HG02981 (cell line): ENCODE results near the gene POU2F3.

Source experiments
- ATAC-seq: cut with Tn5 transposase; IDR thresholded peaks from one replicate; pipeline ENCODE4 v1.9.1; 2021; ENCODE audit warnings: mild to moderate bottlenecking, moderate library complexity; ENCODE audit not compliant: unreplicated experiment

POU2F3 gene

DNA sequence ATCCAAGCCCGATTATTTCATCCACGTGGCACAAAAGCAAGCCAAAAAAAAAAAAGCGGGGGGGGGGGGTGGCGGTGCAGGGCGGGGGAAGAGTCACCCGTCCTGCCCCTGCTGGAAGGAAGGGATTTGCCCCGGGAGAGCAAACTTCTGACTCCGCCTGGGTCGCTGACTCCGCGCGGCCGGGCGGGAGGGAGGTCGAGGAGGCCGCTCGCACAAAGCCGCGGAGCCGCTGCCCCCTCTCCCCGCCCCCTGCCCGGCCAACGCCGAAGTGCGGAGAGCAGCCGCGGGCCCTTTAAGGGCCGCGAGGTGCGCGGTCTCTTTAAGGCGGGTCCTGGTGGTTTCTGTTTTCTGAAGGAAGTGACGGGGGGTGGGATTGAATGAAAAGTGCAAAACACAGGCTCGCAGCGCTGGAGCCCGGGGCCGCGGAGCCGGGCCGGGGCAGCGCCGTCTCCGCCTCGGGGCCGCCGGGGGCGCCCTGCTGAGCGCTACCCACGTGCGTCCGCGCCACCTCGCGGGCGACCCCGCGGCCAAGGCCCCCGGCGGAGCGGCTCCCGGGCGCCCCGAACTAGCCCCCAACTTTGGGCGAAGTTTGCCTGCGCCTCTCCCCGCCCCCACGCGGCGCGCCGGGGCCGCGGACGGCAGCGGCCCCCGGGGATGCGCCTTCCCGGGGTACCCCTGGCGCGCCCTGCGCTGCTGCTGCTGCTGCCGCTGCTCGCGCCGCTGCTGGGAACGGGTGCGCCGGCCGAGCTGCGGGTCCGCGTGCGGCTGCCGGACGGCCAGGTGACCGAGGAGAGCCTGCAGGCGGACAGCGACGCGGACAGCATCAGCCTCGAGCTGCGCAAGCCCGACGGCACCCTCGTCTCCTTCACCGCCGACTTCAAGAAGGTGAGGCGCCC lies 29.1 kb upstream of the POU2F3 start, which contains the start of gene OAF:
OAF (plus strand) TSS at position 407 of the 896 bp plus-strand sequence; CDS start at position 655, 248 bp downstream.
- ATAC-seq, result peak; percentile 79

DNA sequence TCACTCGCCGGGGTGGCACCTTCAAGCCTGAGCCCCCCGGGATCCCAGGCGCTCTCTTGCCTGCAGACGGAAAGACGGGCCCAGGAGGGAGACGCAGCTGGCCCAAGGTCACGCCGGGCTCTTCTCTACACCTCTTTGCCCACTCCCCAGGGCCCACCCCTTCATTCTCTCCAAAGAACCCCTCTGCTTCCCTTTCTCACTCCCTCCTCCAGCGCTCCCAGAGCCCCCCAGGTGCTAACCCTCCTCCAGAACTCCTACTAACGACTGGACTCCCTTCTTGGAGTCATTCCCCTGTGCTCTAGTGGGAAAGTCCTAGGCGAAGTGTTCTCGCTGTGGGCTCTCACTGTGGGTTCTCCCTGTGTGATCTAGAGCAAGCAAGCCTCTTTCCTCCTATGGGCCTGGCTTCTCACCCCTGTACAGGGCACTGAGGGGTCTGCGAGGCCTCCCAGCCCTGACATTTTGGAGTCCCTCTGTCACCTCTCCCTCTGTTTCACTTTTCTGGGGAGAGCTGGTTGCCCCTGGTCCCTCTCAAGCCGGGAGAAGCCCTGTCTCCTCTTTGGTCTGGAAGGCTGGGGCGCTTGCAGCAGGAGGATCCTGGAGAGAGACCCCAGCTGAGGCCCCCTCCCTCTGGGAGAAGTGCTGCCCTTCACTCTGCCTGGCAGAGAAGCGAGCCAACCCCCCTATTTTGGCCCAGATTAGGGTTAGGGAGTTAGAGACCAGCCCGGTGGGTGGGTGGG lies 28.2 kb upstream of the POU2F3 start:
- no peak for ATAC-seq

DNA sequence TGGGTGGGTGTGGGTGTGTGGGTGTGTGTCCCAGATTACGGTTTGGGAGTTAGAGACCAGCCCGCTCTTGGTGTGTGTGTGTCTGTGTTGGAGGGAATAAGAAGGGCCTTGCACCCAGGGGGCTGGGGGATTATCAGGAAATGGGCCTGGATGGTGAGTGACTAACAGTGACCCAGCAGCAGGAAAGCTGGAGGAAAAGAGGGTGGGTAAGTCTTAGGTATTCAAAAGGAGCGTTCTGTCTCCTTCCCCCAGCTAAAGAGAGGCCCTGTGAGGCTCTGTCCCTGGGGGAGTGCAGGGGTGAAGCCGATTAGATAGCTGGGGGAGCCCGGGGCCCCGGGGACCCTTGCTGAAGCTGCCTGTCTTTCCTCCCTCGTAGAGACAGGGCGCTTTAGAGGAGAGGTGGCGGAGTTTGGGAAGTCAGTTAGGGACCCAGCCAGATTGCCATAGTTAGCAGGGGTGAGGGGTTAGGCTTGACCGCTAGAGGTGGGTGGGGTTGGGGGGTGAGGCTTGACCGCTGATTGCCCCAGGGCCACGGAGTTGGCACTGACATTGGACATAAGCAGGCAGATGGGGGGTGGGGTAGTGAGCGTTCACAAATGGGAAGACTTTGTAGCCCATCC lies 27.6 kb upstream of the POU2F3 start:
- ATAC-seq, result no peak

DNA sequence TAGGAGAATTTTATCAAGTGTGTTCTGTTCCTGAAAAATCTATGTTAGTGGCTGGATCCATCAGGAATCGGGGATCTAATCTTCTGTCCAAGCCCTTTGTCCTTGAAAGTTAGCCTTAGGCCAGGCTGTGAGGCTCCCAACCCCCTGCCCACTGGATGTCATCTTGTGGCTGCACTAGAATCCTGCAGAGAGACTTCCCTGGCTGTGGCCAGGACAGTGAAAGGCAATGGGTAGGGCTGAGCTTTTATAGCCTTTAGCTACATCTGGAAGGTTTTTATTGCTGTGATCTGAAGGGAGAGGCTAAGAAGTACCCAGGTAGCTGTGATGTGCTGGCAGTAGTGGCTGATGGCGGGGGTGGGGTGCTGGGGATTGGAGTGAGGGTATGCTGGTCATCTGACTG lies 27.0 kb upstream of the POU2F3 start:
- no peak for ATAC-seq

DNA sequence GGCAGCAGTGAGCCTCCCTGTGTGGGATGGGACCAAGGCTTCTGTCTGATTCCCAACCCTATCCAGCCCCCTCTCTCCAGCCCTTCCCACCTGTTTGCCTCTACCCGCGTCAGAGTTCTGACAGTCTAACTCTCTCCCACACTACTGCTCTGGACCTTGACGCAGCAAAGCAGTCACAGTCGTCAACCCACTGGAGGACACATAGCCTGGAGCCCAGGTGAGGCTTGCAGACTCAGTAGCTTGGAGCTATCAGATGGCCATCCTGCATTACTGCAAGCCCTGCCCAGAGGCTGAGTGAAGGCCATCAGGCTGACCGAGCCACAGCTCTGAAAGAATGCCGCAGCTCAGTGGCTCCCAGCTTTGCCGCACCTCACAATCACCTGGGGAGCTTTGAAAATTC lies 25.4 kb upstream of the POU2F3 start:
- no peak for ATAC-seq

DNA sequence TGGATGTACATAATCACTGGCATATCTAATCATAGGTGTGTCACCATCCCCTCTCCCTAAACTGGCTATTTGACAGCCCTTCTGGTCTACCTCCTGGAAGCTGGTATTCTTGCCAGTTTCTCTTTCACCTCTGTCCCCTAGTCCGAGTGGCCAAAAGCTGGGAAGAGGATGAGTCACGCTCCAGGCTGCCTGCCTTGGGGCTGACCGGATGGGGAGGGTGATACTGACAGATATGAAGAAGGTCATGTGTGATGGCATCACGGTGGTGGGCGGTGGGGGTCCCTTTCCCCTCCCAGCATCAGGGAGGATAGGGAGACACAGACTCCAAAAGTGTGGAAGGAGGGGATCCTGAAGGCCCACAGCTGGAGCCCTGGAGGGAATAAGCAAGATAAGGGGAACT lies 24.3 kb upstream of the POU2F3 start:
- ATAC-seq, result no peak

DNA sequence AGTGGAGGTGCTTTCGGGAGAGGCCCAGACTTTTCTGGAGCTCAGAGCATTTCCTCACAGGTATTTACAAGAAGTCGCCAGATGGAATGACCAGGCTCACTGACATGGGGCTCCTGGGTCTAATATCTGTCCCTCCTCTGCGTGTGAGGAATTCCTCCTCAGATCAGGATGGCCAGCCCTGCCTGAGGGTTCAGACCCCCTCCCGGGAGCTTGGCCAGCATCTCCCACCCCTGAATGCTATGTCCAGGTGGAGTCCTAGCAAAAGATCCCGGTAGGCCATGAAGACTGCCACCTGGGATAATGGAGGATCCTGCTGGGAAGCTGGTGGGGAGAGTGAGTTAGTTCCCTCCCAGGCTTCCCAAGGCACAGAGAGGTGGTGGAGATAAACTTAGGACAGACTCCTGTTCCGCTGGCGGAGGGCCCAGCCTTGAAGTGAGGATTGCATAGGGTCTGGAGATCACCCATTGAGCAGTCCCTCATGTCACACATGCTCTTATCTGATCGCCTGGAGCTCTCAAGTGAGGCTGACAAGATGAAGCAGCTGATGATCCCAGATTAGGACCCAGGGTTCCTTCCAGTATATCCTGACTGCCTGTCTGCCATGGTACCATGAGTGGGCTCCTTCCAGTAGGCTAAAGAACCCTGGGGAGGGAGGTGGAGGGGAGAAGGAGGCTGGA lies 23.4 kb upstream of the POU2F3 start:
- ATAC-seq, result no peak

DNA sequence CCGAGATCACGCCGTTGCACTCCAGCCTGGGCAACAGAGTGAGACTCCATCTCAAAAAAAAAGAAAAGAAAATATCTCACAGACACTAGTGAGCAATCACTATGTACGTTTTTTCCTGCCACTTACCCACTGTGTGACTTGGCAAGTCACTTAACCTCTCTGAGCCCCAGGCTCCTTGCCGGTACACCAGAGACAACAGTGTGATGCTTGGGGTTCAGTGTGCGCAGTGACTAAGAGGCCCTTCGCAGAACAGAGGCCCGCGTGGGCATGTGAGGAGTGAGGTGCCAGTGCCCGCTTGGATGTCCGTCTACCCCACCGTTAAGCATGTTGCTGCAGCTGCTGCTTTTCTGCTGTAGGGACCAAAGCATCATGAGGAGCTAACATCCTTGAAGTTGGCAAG lies 22.4 kb upstream of the POU2F3 start:
- ATAC-seq, result no peak

DNA sequence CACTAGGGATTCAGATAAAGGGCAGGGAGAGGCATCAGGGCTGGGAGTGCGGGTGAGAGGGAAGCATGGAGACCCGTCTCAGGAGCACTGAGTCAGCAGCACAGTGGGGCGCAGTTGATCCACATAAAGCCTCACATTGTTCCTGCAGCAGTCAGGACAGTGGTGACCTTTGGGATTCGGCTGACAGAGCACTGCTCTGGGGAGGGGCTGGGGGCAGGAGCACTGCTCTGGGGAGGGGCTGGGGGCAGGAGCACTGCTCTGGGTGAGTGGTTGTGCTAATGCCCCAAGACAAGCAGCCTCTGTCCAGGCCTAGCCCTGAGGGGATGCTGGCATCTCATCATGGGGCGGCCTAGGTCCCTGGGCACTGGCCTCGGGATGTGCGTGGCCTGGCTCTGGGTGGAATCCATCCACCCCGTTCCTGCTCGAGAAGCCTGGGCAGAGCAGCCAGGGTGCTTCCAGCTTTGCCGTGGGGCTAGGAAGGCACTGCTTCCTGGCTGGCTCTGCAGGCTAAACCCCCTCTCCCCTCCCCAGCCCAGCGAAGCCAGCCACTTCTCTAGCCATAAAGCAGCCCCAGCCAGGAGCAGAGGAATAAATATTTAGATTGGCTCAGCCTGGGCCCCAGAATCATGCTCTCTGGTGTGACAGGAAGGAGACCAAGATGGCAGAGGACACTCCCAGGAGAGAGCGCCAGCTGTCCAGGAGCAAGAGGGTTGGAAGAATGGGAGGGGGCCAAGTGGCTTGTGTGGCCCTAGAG lies 21.8 kb upstream of the POU2F3 start:
- ATAC-seq, result no peak

DNA sequence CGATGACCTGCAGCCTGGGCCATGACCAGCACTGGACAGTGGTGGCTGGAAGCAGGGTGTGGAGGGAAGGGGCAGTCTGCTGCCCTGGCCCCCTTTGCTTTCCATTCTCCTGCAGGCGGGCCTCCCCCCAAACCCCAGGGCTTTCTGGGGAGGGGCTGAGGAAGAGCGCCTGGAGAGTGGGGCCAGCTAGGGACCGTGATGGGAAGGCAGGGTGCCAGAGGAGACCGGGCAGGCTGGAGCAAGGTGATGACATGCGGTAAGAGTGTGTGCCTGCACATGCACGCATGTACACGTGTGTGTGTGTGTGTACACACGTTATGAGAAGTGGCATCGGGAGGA lies 21.3 kb upstream of the POU2F3 start:
- ATAC-seq, result no peak

DNA sequence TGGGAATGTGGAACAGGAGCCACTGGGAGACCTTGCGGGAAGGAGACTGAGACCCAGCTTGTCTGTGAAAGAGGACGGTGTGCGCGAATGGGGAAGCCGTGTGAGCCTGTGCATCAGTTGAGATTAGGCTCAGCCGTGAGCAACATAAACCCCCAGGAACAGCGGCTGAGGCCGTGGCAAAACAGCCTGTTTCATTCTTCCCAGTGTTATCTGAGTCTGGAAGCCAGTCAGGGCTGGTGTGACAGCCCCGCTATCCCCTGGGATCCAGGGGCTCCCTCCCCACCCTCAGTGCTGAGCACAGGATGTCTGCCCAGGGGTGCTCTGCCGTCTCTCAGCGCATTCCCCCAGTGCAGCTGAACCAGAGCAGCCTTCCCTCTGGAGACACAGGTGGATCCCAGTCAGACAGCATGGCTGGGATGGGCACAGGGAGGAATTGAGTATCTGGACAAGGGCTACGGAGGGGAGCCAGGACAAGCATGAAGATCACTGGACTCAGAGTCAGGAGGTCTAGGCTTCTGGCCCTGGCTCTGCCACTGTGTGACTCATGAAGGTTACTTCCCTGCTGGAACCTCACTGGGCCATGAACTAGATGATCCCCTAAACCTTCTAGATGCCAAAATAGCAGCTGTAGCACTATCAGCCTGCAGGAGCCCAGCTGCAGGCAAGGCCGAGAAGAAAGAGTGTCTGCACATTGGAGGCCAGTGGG lies 20.6 kb upstream of the POU2F3 start:
- no peak for ATAC-seq

DNA sequence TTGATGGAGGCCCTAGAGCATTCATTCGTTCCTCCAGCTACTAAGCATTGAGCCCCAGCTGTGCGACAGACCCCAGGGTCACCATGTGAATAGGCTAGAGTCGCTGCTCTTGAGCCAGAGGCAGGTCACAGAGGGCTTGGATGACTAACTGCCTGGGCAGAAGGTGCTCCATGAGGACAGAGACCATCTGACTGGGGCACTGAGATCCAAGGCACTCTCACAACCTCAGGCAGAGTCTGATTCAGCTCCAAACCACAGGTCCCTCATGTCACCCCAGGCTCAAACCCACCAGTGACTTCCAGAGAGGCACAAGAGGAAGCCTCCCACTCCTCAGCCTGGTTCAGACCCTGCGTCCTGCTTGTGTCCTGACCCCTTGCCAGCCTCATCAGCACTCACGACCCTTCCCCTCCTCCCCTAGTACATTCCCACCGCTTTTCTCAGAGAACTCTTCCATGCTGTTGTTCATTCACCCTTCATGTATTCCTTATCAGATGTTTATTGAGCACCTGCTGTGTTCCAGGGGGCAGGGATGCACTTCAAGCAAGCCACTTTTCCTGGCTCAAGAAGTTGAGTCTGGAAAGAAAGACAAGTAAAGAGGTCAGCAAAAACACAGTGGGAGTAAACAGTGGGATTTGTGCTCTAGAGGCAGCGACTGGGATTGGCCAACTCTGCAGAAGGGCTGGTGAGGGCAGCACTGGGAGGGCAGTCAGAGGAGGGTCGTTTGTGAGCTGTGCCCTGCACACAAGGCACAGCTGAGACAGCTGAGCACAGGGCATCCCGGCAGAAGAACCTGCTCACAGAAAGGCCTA lies 19.8 kb upstream of the POU2F3 start:
- no peak for ATAC-seq

DNA sequence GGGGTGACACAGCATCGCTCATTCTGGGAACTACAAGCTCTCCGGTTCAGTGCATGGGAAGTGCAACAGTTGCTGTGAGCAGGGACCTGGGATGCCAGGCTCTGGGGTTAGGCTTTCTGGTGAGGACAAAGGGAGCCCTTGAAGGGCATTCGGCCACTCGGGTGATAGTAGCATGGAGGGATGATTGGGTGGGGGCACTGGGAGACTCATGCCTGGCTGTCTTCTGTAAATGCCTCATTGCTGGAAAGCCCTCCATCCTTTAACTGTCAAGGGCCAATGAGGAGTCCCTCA lies 19.2 kb upstream of the POU2F3 start:
- no peak for ATAC-seq

DNA sequence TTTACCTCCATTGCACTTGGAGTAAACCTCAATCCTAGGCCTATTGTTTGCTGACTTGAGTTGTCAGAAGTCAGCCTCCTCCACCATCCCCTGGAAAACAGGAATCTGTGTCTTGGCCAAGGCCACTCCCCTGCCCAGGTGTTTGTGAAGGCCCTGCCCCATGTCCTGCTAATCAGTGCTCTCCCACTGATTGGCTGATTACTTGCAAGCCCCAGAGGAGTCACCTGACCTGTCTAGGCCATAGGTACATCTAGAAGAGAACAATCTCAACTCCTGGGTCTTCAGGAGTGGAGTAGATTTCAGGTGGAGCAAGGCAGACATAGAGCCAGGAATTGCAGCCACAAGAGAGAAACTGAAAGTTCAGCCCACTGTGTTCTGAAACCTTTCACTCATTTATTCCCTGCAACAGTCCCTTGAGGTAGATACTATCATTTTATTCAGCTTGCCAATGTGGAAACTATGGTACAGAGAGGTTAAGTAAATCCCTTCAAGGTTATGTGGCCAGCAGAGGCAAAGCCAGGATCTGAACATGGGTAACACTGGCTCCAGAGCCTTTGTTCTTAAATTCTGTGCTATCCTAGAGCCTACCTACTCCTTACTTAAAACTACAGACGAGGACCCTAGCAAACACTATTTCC lies 18.7 kb upstream of the POU2F3 start:
- no peak for ATAC-seq

DNA sequence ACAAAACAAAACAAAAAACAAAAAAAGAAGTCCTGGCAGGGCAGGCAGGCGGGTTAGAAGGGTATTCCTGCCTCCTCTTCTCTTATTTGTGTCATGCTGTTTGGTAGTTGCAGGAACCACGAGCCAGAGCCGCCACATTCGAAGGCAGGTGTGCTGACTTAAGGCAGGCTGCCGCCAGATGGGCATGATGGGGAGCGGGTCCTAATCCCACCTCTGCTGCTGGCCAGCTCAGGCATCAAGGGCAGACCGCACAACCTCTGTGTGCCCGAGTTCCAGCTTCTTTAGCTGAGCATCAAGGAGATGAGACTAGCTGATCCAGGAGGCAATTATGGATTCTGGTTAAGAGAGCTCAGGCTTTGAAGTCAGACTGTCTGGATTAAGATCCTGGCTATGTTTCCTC lies 17.0 kb upstream of the POU2F3 start:
- ATAC-seq, result no peak

DNA sequence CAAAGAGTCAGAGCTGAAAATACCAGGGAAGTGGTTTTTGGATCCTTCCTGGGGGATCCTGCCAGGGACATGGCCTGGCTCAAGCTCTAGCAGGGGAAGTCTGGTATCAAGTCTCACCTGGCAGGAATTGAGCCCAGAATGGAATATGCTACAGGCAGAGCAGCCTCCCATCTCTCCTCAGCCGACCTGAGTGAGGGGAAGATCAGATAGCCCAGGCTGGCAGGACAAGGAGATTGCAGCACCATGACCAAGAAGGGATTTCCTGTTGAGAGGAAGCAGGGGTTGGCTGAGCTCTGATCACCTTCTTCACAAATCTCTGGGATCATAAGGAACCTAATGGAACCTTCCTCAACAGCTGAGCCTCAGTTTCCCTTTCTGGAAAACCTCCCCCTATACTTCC lies 16.1 kb upstream of the POU2F3 start:
- ATAC-seq, result no peak

DNA sequence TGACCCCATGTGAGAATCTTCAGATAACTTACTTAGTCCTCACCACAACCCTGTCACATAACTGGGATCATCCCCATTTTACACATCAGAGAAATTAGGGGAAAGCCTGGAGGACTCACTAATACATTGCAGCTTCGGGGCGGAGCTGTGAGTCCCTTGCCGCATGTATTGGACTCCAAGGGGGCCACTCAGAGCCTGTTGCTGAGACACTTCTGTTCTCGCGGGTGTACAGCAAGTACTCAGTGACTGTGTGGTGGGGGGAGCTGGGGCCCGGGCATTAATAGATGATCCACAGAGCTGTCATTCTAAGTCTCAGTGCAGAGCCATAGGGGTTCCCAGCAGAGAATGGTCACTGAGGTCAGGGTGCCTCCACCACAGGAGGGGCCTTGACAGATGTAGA lies 15.6 kb upstream of the POU2F3 start:
- no peak for ATAC-seq

DNA sequence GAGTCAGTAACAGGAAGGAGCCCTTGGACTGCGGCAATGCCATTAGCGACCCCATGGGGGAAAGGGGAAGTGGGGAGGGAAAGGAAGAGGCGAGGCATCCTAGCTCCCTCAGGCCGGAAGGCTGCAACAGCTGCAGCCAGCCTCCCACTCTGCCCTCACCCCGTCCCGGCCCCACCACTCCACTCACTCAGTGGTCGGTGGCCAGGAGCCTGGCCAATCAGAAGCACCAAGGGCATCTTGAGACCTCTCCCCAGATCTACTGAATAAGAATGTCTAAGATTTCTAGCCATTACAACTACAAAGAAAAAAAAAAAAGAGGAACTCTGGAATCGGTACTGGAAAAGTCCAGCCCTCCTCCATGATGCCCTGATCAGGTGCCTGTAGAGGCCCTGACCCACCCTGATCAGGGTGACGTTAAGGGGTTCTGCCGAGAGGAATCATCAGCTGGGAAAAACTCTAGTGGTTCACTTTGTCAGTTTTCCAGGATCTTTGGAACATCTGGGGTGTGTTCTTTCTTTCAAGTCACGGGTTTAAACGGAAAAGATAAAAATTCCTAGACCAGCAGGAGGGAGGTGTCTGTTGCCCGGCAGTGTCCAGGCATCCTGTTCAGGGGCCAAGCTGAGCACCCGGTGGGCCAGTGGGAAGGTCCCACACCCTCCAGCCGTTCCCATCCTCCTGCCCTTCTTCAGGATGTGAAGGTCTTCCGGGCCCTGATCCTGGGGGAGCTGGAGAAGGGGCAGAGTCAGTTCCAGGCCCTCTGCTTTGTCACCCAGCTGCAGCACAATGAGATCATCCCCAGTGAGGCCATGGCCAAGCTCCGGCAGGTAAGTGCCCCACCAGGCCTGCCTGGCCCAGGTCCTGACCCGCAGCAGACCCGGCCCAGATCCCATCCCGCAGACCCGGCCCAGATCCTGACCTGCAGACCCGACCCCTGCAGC lies 14.7 kb upstream of the POU2F3 start:
- ATAC-seq, result no peak
